Subcutaneous adipose tissue (tissue), 4 donors: Measurements from ENCODE around the gene CCNT1. TPM values are rescaled to one million over a fixed set of nuclear protein-coding genes. Genes with fewer than 3 reads are reported as not detected.

Experiments used
- CTCF ChIP-seq: fragments of 450-650 bp; IDR thresholded peaks from one replicate; pipeline ENCODE4 v1.5.1; 2016; ENCODE audit warnings: low read depth, mild to moderate bottlenecking, control low read depth, antibody characterized with exemption, moderate library complexity
- total RNA-seq, 4 donors: library from RNA; depleted of rRNA; stranded (reverse); fragments of >200 nt; gene quantifications; one replicate each; pipeline ENCODE4 v1.1.0, GENCODE V29; 2016

Gene CCNT1
- total RNA-seq, 4 donors from 2014 or later, result 22.6 to 41.6 (median 28.1) TPM

- TF ChIP-seq CTCF, result no peak
These were observed 27.7 kb downstream of the CCNT1 start for GRCh38 chr12:48688836-48689235.

GRCh38 chr12:48687592-48687991 lies 28.9 kb downstream of the CCNT1 start:
- no peak for TF ChIP-seq CTCF

GRCh38 chr12:48686615-48687334 lies 29.7 kb downstream of the CCNT1 start:
- TF ChIP-seq CTCF, result no peak

GRCh38 chr12:48686037-48686595 lies 30.4 kb downstream of the CCNT1 start:
- TF ChIP-seq CTCF, result no peak

GRCh38 chr12:48683534-48683933 lies 33.0 kb downstream of the CCNT1 start:
- no peak for TF ChIP-seq CTCF

GRCh38 chr12:48682927-48683326 lies 33.6 kb downstream of the CCNT1 start:
- TF ChIP-seq CTCF, result no peak

- no peak for TF ChIP-seq CTCF
These were observed 34.6 kb downstream of the CCNT1 start, which contains the start of gene KANSL2 for GRCh38 chr12:48681710-48682532. KANSL2 (minus strand) TSS chr12:48682238; CDS start chr12:48681632, 606 bp downstream.
